Activated gamma-delta T cell (primary cell): ENCODE data around the gene ALDH3B1.

Source experiments
- DNase-seq: peaks from one replicate; lab custom pipeline; 2025; lab: John Stamatoyannopoulos, UW

The ALDH3B1 gene

GRCh38 chr11:67997475-67997921 is 12.6 kb upstream of the ALDH3B1 start:
- DNase-seq, result no peak

GRCh38 chr11:67998150-67999045 is 11.7 kb upstream of the ALDH3B1 start:
- DNase-seq, result no peak

GRCh38 chr11:67999201-67999629 is 10.9 kb upstream of the ALDH3B1 start:
- no peak for DNase-seq

- no peak for DNase-seq
These were observed 10.4 kb upstream of the ALDH3B1 start for GRCh38 chr11:67999704-68000103.

GRCh38 chr11:68002575-68002937 is 7.6 kb upstream of the ALDH3B1 start:
- no peak for DNase-seq

GRCh38 chr11:68002938-68003845 is 6.9 kb upstream of the ALDH3B1 start:
- DNase-seq, result no peak

GRCh38 chr11:68003846-68004550 is 6.1 kb upstream of the ALDH3B1 start, which contains the start of gene UNC93B1:
Gene UNC93B1, minus strand, starts transcription at chr11:68004097. Its CDS starts 54 bp downstream, at chr11:68004043.
- DNase-seq, result peak; percentile 65

- no peak for DNase-seq
These were observed 5.4 kb upstream of the ALDH3B1 start for GRCh38 chr11:68004551-68005335.

GRCh38 chr11:68006606-68007166 is 3.4 kb upstream of the ALDH3B1 start:
- DNase-seq, result no peak

GRCh38 chr11:68007498-68008380 is 2.4 kb upstream of the ALDH3B1 start:
- DNase-seq, result no peak

GRCh38 chr11:68008381-68009337 is 1.5 kb upstream of the ALDH3B1 start:
- DNase-seq, result no peak

GRCh38 chr11:68009391-68010089 is 587 bp upstream of the ALDH3B1 start:
- no peak for DNase-seq

GRCh38 chr11:68011051-68011943 is 1.2 kb downstream of the ALDH3B1 start:
- DNase-seq, result no peak

GRCh38 chr11:68012044-68012842 is 2.1 kb downstream of the ALDH3B1 start:
- no peak for DNase-seq

- no peak for DNase-seq
These were observed 2.9 kb downstream of the ALDH3B1 start for GRCh38 chr11:68012843-68013610.
